Measurements from ENCODE around the gene HEBP2.

HEBP2 gene

GRCh38 chr6:138455746-138456400 is 51.9 kb downstream of the HEBP2 start:
- DNase-seq = no peak

- no peak for DNase-seq
Observed at GRCh38 chr6:138456401-138456790, 52.4 kb downstream of the HEBP2 start.

GRCh38 chr6:138461647-138462046 is 57.6 kb downstream of the HEBP2 start:
- DNase-seq = no peak

GRCh38 chr6:138464085-138464484 is 60.1 kb downstream of the HEBP2 start:
- no peak for DNase-seq

- peak; percentile 14 for DNase-seq
Observed at GRCh38 chr6:138465007-138465645, 61.1 kb downstream of the HEBP2 start.

GRCh38 chr6:138467901-138468300 is 63.9 kb downstream of the HEBP2 start:
- DNase-seq = no peak

- DNase-seq = no peak
Observed at GRCh38 chr6:138468320-138469015, 64.4 kb downstream of the HEBP2 start.
